K562 (cell line): Measurements from ENCODE around the gene KRT4. TPM values are rescaled to one million over a fixed set of nuclear protein-coding genes. Genes with fewer than 3 reads are reported as not detected.

Source experiments
- ATAC-seq: fragments of 200-7000 bp; cut with Tn5 transposase; 3 replicates; pipeline ENCODE4 v1.9.1; 2020; ENCODE audit warnings: moderate library complexity
- BruUV-seq: library from RNA; stranded (reverse); fragments of 400-500 nt; replicated peaks from 2 replicates; lab custom pipeline; 2021; lab: Mats Ljungman, UMichigan
- CTCF ChIA-PET: fragments of 300-600 bp; formaldehyde crosslinking; extraction: SDS; loops from one replicate; lab custom pipeline; 2021; ENCODE audit warnings: low intra/inter-chr PET ratio; lab: Yijun Ruan, JAX
- POLR2A ChIA-PET: fragments of 300-600, 350-650 bp; sonication (Branson Sonifier 250); formaldehyde crosslinking; extraction: SDS; loops from one replicate; lab custom pipeline; 2021; ENCODE audit warnings: antibody characterized with exemption, inconsistent platforms; lab: Yijun Ruan, JAX
- DNase-seq, 4 experiments: peaks; one replicate each; pipeline versions ENCODE4 v3.0.0 to v3.0.0-alpha.2; 2011 to 2018; ENCODE audit warnings: low spot score in 3 of 4, mixed read lengths in 3 of 4; ENCODE audit errors: extremely low read depth in 1 of 4
- FAIRE-seq: peaks from 2 replicates; lab custom pipeline; 2011; peaks lifted over from hg19 to GRCh38; lab: Jason Lieb, UNC
- H2AFZ ChIP-seq: 2 replicates; pipeline ENCODE4 v1.6.0; 2011; ENCODE audit warnings: low read depth, low read length, control low read depth, inconsistent platforms
- H3K27ac ChIP-seq: fragments of 200-600 bp; 3 replicates; pipeline ENCODE4 v1.8.0; 2011; ENCODE audit warnings: low read depth, mild to moderate bottlenecking, control low read depth, inconsistent platforms, low read length, moderate library complexity, mixed read lengths; ENCODE audit errors: extremely low read depth
- H3K27me3 ChIP-seq, 2 experiments: fragments of 300-600 bp in 1 of 2; 2 replicates in 1 of 2; 3 replicates in 1 of 2; pipeline versions ENCODE4 v1.6.0 to v1.8.0; 2011; ENCODE audit warnings: inconsistent platforms in 2 of 2, low read length in 2 of 2, mild to moderate bottlenecking in 1 of 2, mixed read lengths in 1 of 2, moderate library complexity in 1 of 2; ENCODE audit not compliant: control insufficient read depth in 2 of 2, insufficient read depth in 2 of 2
- H3K36me3 ChIP-seq: fragments of 300-600 bp; 3 replicates; pipeline ENCODE4 v1.8.0; 2011; ENCODE audit warnings: mild to moderate bottlenecking, low read length, inconsistent platforms; ENCODE audit not compliant: control insufficient read depth, insufficient read depth
- H3K4me1 ChIP-seq, 2 experiments: fragments of 200-600 bp in 1 of 2; replicated peaks in 1 of 2; 2 replicates in 1 of 2; 3 replicates in 1 of 2; pipeline versions ENCODE4 v1.5.1 to v1.8.0; 2011; ENCODE audit warnings: inconsistent platforms in 2 of 2, low read length in 2 of 2, mild to moderate bottlenecking in 1 of 2, mixed read lengths in 1 of 2, moderate library complexity in 1 of 2; ENCODE audit not compliant: control insufficient read depth in 2 of 2, insufficient read depth in 2 of 2
- H3K4me2 ChIP-seq: 2 replicates; pipeline ENCODE4 v1.6.1; 2011; ENCODE audit warnings: low read length, control low read depth, inconsistent platforms, mixed read lengths; ENCODE audit not compliant: insufficient read depth
- H3K4me3 ChIP-seq: fragments of 200-600 bp; sonication (generic), shearing (Covaris generic); 2 replicates; pipeline ENCODE4 v1.5.1; 2016; ENCODE audit warnings: control low read depth, inconsistent platforms
- H3K79me2 ChIP-seq: fragments of 200-600 bp; 3 replicates; pipeline ENCODE4 v1.8.0; 2011; ENCODE audit warnings: low read length, inconsistent platforms; ENCODE audit not compliant: control insufficient read depth, insufficient read depth
- H3K9ac ChIP-seq, 2 experiments: 2 replicates each; pipeline versions ENCODE4 v1.6.0 to v1.6.1; 2011; ENCODE audit warnings: low read depth in 2 of 2, low read length in 2 of 2, control low read depth in 1 of 2, inconsistent platforms in 1 of 2, mild to moderate bottlenecking in 1 of 2, mixed read lengths in 1 of 2; ENCODE audit not compliant: insufficient read depth in 1 of 2
- H3K9me1 ChIP-seq: one replicate; pipeline ENCODE4 v1.6.0; 2011; ENCODE audit warnings: inconsistent platforms, mild to moderate bottlenecking, low read length, moderate library complexity; ENCODE audit not compliant: control insufficient read depth, insufficient read depth
- H3K9me3 ChIP-seq: replicated peaks from 2 replicates; pipeline ENCODE4 v1.5.1; 2011; ENCODE audit warnings: low read depth, low read length, inconsistent platforms; ENCODE audit not compliant: control insufficient read depth, insufficient read depth
- H4K20me1 ChIP-seq: replicated peaks from 2 replicates; pipeline ENCODE4 v1.6.1; 2011; ENCODE audit warnings: low read length, inconsistent platforms, mixed read lengths; ENCODE audit not compliant: control insufficient read depth, insufficient read depth
- DIDO1 ChIP-seq: fragments of 450-650 bp; IDR thresholded peaks from 2 replicates; pipeline ENCODE4 v1.6.1; 2016; ENCODE audit warnings: low read depth, missing biosample characterization, missing genetic modification characterization
- HCFC1 ChIP-seq: IDR thresholded peaks from 2 replicates; pipeline ENCODE4 v1.6.1; 2012; ENCODE audit warnings: low read depth, low read length, improper control_type of control experiment
- HDAC3 ChIP-seq: fragments of 450-650 bp; IDR thresholded peaks from 2 replicates; pipeline ENCODE4 v1.6.1; 2018; ENCODE audit warnings: borderline replicate concordance, mild to moderate bottlenecking, moderate library complexity; ENCODE audit not compliant: partially characterized antibody
- LEF1 ChIP-seq: fragments of 450-650 bp; IDR thresholded peaks from 2 replicates; pipeline ENCODE4 v1.6.1; 2016; ENCODE audit warnings: mild to moderate bottlenecking
- MEF2D ChIP-seq: conservative IDR thresholded peaks from 2 replicates; pipeline ENCODE4 v1.6.1; 2016; ENCODE audit warnings: low read depth, missing genetic modification characterization, missing compliant biosample characterization
- MEIS2 ChIP-seq: fragments of 450-650 bp; IDR thresholded peaks from 2 replicates; pipeline ENCODE4 v1.6.1; 2014; ENCODE audit warnings: mild to moderate bottlenecking; ENCODE audit not compliant: partially characterized antibody
- NR0B1 ChIP-seq: fragments of 450-650 bp; IDR thresholded peaks from one replicate; pipeline ENCODE4 v1.6.1; 2018; ENCODE audit warnings: mild to moderate bottlenecking, moderate library complexity; ENCODE audit not compliant: partially characterized antibody
- PBX2 ChIP-seq, 2 experiments: IDR thresholded peaks in 1 of 2; conservative IDR thresholded peaks in 1 of 2; 2 replicates each; pipeline ENCODE4 v1.6.1; 2016; ENCODE audit warnings: low read depth in 2 of 2, mild to moderate bottlenecking in 1 of 2, missing compliant biosample characterization in 1 of 2, missing genetic modification characterization in 1 of 2, moderate library complexity in 1 of 2
- PHF8 ChIP-seq: fragments of 200-600 bp; sonication (generic); IDR thresholded peaks from 2 replicates; pipeline ENCODE4 v1.6.1; 2012; ENCODE audit warnings: mixed run types, mild to moderate bottlenecking, inconsistent platforms, low read length, moderate library complexity, borderline replicate concordance
- PTBP1 ChIP-seq: fragments of 200-400 bp; formaldehyde crosslinking; IDR thresholded peaks from 2 replicates; pipeline ENCODE4 v1.6.1; 2017; ENCODE audit warnings: low read depth, low read length
- SIRT6 ChIP-seq: IDR thresholded peaks from one replicate; pipeline ENCODE4 v1.6.1; 2012; ENCODE audit warnings: low read depth, mild to moderate bottlenecking, control low read depth, inconsistent platforms, low read length, moderate library complexity
- ZNF316 ChIP-seq: fragments of 450-650 bp; IDR thresholded peaks from 2 replicates; pipeline ENCODE4 v1.6.1; 2016
- ZNF444 ChIP-seq: fragments of 250-450 bp; sonication (Bioruptor Pico); IDR thresholded peaks from 2 replicates; pipeline ENCODE4 v1.4.0; 2020; ENCODE audit warnings: mild to moderate bottlenecking, moderate library complexity
- WGBS: fragments of 100-300 bp; shearing (Covaris generic); methylation state at CpG from one replicate; pipeline ENCODE4 v1.1.6; 2016; ENCODE audit warnings: low coverage, mixed read lengths; ENCODE audit not compliant: insufficient coverage; ENCODE audit errors: missing lambda C conversion rate; 5-methylcytosine and 5-hydroxymethylcytosine counted together
- in situ Hi-C: fragments of 300-500 bp; cut with MboI; formaldehyde crosslinking; loops from 4 replicates; pipeline ENCODE4 v1.15.0; 2018; ENCODE audit warnings: inconsistent platforms, mixed read lengths
- intact Hi-C: fragments of 100-400 bp; cut with micrococcal nuclease; formaldehyde crosslinking; loops from 2 replicates; pipeline ENCODE4 v1.14.2; 2022
- polyA plus RNA-seq, 8 experiments: library from polyadenylated mRNA; depleted of rRNA in 4 of 8; stranded (reverse) in 5 of 8; unstranded in 3 of 8; fragments of >200 nt; fragmentation: Nextera tagmentation in 2 of 8; fragmentation: Illumina TruSeq in 1 of 8; extraction: Ambion mirVana in 2 of 8; extraction: Trizol in 1 of 8; gene quantifications; 2 replicates each; pipeline versions ENCODE4 v1.2.1 to v1.2.3, GENCODE V29; 2011 to 2014; ENCODE audit warnings: inconsistent platforms in 1 of 8, missing spikeins in 1 of 8
- total RNA-seq, 7 experiments: library from RNA; depleted of rRNA in 6 of 7; stranded (reverse); fragments of >200 nt in 6 of 7; fragmentation: Illumina TruSeq in 2 of 7; extraction: Trizol in 2 of 7; gene quantifications; 2 replicates each; pipeline versions ENCODE4 v1.2.1 to v1.2.3, GENCODE V29; 2011 to 2021; ENCODE audit warnings: low replicate concordance in 1 of 7

The KRT4 gene
- total and polyA plus RNA-seq, 9 of the 15 experiments (the other 6 are each of a cell fraction or from before 2014, with no cell fraction given) = not detected

- Histone ChIP-seq H3K4me2 (no peak overlapping the region), H3K27me3 (peaks cover 19 to 45% of the 10 kb centered on the region in 2 experiments), H3K9me1 (no peaks in the 10 kb centered on the region), H3K36me3 (no peaks in the 10 kb centered on the region), H3K4me1 (no peaks in the 10 kb centered on the region; a peak in 1 of 5 replicates), H3K9me3 (no peaks in the 10 kb centered on the region), H3K79me2 (no peaks in the 10 kb centered on the region), H2AFZ (no peak overlapping the region), H3K9ac (no peak overlapping the region), H3K4me3 (no peak overlapping the region), H3K27ac (no peak overlapping the region), H4K20me1 (peaks cover 4% of the 10 kb centered on the region; the same call in 1 of the 2 replicates)
- in situ Hi-C loops (no loop called here), intact Hi-C loops (no loop called here)
- TF ChIP-seq HCFC1 = no peak
- TF ChIP-seq PTBP1 = no peak
- no peak for TF ChIP-seq ZNF316
- no peak for TF ChIP-seq PHF8
- no peak for TF ChIP-seq SIRT6
- TF ChIP-seq ZNF444 = no peak
- no peak for TF ChIP-seq MEIS2
- TF ChIP-seq HDAC3 = no peak
- no peak for TF ChIP-seq NR0B1
- TF ChIP-seq LEF1 = no peak
- TF ChIP-seq MEF2D (tag) = no peak
- no peak for TF ChIP-seq PBX2 (CRISPR knock-in tag; IDR thresholded peaks at IDR 0.05; ENCODE audit: low read depth)
- TF ChIP-seq PBX2 (tag; conservative IDR thresholded peaks at IDR 0.05; ENCODE audit: low read depth) = no peak
- TF ChIP-seq DIDO1 (tag) = no peak
- 6% methylated on average over 3 of the region's 3 CpGs for WGBS
- FAIRE-seq = no peak
- ChIA-PET POLR2A (interaction anchor here (0.6 to 0.8 kb wide), 2 partner anchors 10 to 89 kb away, joined by 3 read pairs; partner anchors contain the start of gene KRT3), CTCF (no interaction called here)
- no peak for DNase-seq
- BruUV-seq = no TSS peak
- ATAC-seq = no peak
Measured at GRCh38 chr12:52805739-52806138, 8.2 kb downstream of the KRT4 start.
